Activated CD4-positive, CD25-positive, alpha-beta regulatory T cell treated with anti-CD3 and anti-CD28 coated beads, Interleukin-2, amount 50 U/mL, for 72 hours (primary cell): ENCODE results near the gene NR3C2.

Experiments used
- DNase-seq: peaks from one replicate; pipeline ENCODE4 v3.0.0; 2021

The NR3C2 gene

GRCh38 chr4:148065075-148065474, 377.1 kb downstream of the NR3C2 start:
- DNase-seq = no peak

- no peak for DNase-seq
These were observed 377.8 kb downstream of the NR3C2 start for GRCh38 chr4:148064451-148064850.

GRCh38 chr4:148062301-148062950, 379.8 kb downstream of the NR3C2 start:
- DNase-seq = no peak

GRCh38 chr4:148061795-148062194, 380.4 kb downstream of the NR3C2 start:
- no peak for DNase-seq

- DNase-seq = no peak
These were observed 381.1 kb downstream of the NR3C2 start for GRCh38 chr4:148061141-148061481.

- DNase-seq = no peak
These were observed 381.7 kb downstream of the NR3C2 start for GRCh38 chr4:148060264-148061140.

GRCh38 chr4:148059617-148060180, 382.5 kb downstream of the NR3C2 start:
- no peak for DNase-seq

GRCh38 chr4:148057984-148058859, 384.0 kb downstream of the NR3C2 start:
- no peak for DNase-seq

- DNase-seq = no peak
These were observed 384.7 kb downstream of the NR3C2 start for GRCh38 chr4:148057516-148057915.

- peak; percentile 51 for DNase-seq
These were observed 385.3 kb downstream of the NR3C2 start for GRCh38 chr4:148056879-148057278.

GRCh38 chr4:148055844-148056243, 386.4 kb downstream of the NR3C2 start:
- DNase-seq = no peak

- DNase-seq = no peak
These were observed 387.9 kb downstream of the NR3C2 start for GRCh38 chr4:148054275-148054674.

GRCh38 chr4:148053298-148054003, 388.8 kb downstream of the NR3C2 start:
- no peak for DNase-seq

- no peak for DNase-seq
These were observed 389.8 kb downstream of the NR3C2 start for GRCh38 chr4:148052448-148052847.

- DNase-seq = no peak
These were observed 390.8 kb downstream of the NR3C2 start for GRCh38 chr4:148051403-148051802.

GRCh38 chr4:148048598-148048997, 393.6 kb downstream of the NR3C2 start:
- no peak for DNase-seq

GRCh38 chr4:148044912-148045352, 397.3 kb downstream of the NR3C2 start:
- no peak for DNase-seq

- no peak for DNase-seq
These were observed 397.9 kb downstream of the NR3C2 start for GRCh38 chr4:148044089-148044911.

GRCh38 chr4:148041606-148042329, 400.4 kb downstream of the NR3C2 start:
- no peak for DNase-seq

GRCh38 chr4:148034813-148035212, 407.4 kb downstream of the NR3C2 start:
- no peak for DNase-seq
